T-helper 17 cell (primary cell): ENCODE data around the gene HBD. TPM values are rescaled to one million over a fixed set of nuclear protein-coding genes. Genes with fewer than 3 reads are reported as not detected.

Experiments
- ATAC-seq: fragments of 150-1000 bp; cut with Tn5 transposase; 2 replicates; pipeline ENCODE4 v1.10.0; 2021; ENCODE audit warnings: mild to moderate bottlenecking, moderate library complexity
- DNase-seq, 3 donors: peaks; one replicate each; pipeline versions ENCODE4 v3.0.0 to v3.0.0-alpha.2; 2020 to 2021
- H3K9me3 ChIP-seq: one replicate; pipeline ENCODE4 v1.7.0; 2013; ENCODE audit warnings: low read length, mild to moderate bottlenecking; ENCODE audit not compliant: control insufficient read depth, poor library complexity, severe bottlenecking
- H3K27ac Mint-ChIP-seq: one replicate; pipeline ENCODE4 v1.8.0; 2022; ENCODE audit warnings: mild to moderate bottlenecking, moderate library complexity, mixed read lengths
- H3K27me3 Mint-ChIP-seq: one replicate; pipeline ENCODE4 v1.8.0; 2022; ENCODE audit warnings: mixed read lengths
- H3K36me3 Mint-ChIP-seq: one replicate; pipeline ENCODE4 v1.8.0; 2022; ENCODE audit warnings: low read depth, mixed read lengths
- H3K4me1 Mint-ChIP-seq: one replicate; pipeline ENCODE4 v1.8.0; 2022; ENCODE audit warnings: mild to moderate bottlenecking, mixed read lengths
- H3K4me3 Mint-ChIP-seq: one replicate; pipeline ENCODE4 v1.8.0; 2022; ENCODE audit warnings: mild to moderate bottlenecking, moderate library complexity, mixed read lengths
- total RNA-seq, 4 donors: library from RNA in 2 of 4; stranded (reverse) in 2 of 4; gene quantifications; one replicate each; pipeline ENCODE4 v1.2.3 and lab custom pipeline; 2022 to 2026

HBD gene
- total RNA-seq (1 to 10 TPM in 1 of 2 donors, not detected in 1; 1.0 TPM), total RNA-seq (lab: John Stamatoyannopoulos, UW) (0 reads per million in 2 donors)

DNA sequence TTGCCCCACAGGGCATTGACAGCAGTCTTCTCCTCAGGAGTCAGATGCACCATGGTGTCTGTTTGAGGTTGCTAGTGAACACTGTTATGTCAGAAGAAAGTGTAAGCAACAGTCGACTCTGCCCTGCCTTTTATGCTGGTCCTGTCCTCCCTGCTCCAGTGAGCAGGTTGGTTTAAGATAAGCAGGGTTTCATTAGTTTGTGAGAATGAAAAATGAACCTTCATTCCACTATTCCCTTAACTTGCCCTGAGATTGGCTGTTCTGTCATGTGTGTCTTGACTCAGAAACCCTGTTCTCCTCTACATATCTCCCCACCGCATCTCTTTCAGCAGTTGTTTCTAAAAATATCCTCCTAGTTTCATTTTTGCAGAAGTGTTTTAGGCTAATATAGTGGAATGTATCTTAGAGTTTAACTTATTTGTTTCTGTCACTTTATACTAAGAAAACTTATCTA, at the start of gene HBD:
HBD (minus strand) TSS at position 103 of the 454 bp plus-strand sequence; CDS start at position 53, 50 bp downstream.
- ATAC-seq, result no peak
- H3K27ac Mint-ChIP-seq, result no peak within 1 kb of the TSS

DNA sequence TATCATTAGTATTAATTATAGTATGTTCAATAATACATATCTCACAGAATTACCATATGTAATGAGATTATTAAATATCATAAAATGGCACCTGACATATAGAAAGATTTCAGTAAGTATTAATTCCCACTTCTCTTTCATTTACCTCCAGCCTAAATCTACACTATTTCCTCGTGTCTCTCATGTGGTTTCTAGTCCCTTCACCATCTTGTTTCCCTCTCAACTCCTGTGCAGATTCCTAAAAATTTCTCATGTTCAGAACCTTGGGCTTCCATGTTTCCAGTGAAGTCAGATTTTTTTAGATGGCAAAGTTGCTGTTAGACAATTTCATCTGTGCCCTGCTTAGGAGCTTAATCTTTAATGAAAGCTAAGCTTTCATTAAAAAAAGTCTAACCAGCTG, 49.6 kb upstream of the HBD start:
- no peak overlapping the region for H3K4me3 Mint-ChIP-seq
- H3K4me1 Mint-ChIP-seq, result no peaks in the 10 kb centered on the region
- DNase-seq, result no peak
- no peak for ATAC-seq
- no peaks in the 10 kb centered on the region for H3K9me3 ChIP-seq
- H3K27ac Mint-ChIP-seq, result no peak overlapping the region
- peaks cover 15% of the 10 kb centered on the region for H3K27me3 Mint-ChIP-seq
- no peaks in the 10 kb centered on the region for H3K36me3 Mint-ChIP-seq

More for the DNA sequence above, at the start of gene HBD:
- Mint-ChIP-seq H3K4me1 (peaks cover 5% of the 10 kb centered on the region), H3K27me3 (peaks cover 18% of the 10 kb centered on the region), H3K4me3 (no peak within 1 kb of the TSS), H3K36me3 (no peaks in the 10 kb centered on the region)
- no peaks in the 10 kb centered on the region for H3K9me3 ChIP-seq
- no peak for DNase-seq

DNA sequence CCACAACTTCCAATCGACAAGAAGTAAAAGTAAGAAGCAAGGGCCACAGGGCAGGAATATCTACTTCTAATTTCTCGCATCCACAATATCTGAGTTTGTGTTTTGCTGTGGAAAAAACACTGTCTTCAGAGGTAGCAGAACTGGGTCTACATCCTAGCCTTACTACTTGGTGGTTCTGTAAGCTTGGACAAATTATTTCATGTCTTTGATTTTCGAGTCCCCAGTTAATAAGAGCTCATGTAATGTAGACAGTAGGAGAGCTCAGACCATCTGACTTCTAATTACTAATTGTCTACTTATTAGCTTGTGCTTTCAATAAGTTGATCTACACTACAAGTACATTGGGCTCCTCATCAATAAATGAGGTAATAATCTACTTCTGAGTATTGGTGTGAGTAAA, 48.8 kb upstream of the HBD start:
- Mint-ChIP-seq H3K27ac (no peak overlapping the region), H3K36me3 (no peaks in the 10 kb centered on the region), H3K27me3 (peaks cover 15% of the 10 kb centered on the region), H3K4me3 (no peak overlapping the region), H3K4me1 (no peaks in the 10 kb centered on the region)
- H3K9me3 ChIP-seq, result no peaks in the 10 kb centered on the region
- ATAC-seq (no peak), DNase-seq (no peak)

DNA sequence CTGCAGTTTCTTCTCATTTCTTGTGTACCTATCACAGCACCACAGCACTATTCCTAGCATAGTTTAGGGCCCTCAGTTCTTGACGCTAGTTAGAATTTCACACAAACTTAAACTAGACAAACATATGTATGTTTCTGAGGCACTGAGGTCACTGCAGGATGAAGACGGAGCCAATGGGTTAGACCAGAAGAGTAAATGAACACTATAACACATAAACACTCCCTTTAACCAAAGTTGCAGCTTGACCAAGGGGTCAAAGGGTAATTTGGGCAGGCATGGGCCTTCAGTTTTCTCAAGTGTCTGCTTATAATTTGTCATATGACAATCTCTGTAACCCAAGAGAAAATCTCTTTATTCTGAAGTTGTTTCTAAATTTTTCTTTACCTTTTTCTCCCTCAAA, 48.3 kb upstream of the HBD start:
- Mint-ChIP-seq H3K36me3 (no peaks in the 10 kb centered on the region), H3K27ac (no peak overlapping the region), H3K27me3 (peaks cover 15% of the 10 kb centered on the region), H3K4me3 (no peak overlapping the region), H3K4me1 (no peaks in the 10 kb centered on the region)
- no peaks in the 10 kb centered on the region for H3K9me3 ChIP-seq
- ATAC-seq (no peak), DNase-seq (no peak)

DNA sequence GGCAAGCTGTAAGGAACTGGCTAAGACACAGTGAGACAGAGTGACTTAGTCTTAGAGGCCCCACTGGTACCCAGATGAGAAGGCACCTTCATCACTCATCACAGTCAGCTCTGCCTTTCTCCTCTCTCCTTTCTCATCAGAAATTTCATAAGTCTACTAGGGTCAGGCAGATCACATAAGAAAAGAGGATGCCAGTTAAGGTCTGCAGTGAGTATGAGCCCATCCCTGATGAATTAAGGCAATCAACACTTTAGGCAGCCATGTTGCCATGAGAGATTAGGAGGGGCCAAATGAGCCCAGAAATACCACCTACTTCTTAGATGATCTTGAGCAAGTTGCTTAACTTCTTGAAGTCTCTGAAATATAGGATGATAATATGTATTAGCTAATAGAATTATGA, 47.3 kb upstream of the HBD start:
- no peak overlapping the region for H3K4me3 Mint-ChIP-seq
- H3K27me3 Mint-ChIP-seq, result peaks cover 15% of the 10 kb centered on the region
- no peaks in the 10 kb centered on the region for H3K36me3 Mint-ChIP-seq
- ATAC-seq (no peak), DNase-seq (no peak)
- H3K4me1 Mint-ChIP-seq, result no peaks in the 10 kb centered on the region
- no peaks in the 10 kb centered on the region for H3K9me3 ChIP-seq
- no peak overlapping the region for H3K27ac Mint-ChIP-seq

DNA sequence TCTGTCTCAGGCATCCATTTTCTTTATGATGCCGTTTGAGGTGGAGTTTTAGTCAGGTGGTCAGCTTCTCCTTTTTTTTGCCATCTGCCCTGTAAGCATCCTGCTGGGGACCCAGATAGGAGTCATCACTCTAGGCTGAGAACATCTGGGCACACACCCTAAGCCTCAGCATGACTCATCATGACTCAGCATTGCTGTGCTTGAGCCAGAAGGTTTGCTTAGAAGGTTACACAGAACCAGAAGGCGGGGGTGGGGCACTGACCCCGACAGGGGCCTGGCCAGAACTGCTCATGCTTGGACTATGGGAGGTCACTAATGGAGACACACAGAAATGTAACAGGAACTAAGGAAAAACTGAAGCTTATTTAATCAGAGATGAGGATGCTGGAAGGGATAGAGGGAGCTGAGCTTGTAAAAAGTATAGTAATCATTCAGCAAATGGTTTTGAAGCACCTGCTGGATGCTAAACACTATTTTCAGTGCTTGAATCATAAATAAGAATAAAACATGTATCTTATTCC, 46.4 kb upstream of the HBD start:
- peaks cover 15% of the 10 kb centered on the region for H3K27me3 Mint-ChIP-seq
- H3K27ac Mint-ChIP-seq, result no peak overlapping the region
- H3K4me3 Mint-ChIP-seq, result no peak overlapping the region
- no peak for ATAC-seq
- no peaks in the 10 kb centered on the region for H3K9me3 ChIP-seq
- DNase-seq, result no peak
- H3K36me3 Mint-ChIP-seq, result no peaks in the 10 kb centered on the region
- no peaks in the 10 kb centered on the region for H3K4me1 Mint-ChIP-seq

DNA sequence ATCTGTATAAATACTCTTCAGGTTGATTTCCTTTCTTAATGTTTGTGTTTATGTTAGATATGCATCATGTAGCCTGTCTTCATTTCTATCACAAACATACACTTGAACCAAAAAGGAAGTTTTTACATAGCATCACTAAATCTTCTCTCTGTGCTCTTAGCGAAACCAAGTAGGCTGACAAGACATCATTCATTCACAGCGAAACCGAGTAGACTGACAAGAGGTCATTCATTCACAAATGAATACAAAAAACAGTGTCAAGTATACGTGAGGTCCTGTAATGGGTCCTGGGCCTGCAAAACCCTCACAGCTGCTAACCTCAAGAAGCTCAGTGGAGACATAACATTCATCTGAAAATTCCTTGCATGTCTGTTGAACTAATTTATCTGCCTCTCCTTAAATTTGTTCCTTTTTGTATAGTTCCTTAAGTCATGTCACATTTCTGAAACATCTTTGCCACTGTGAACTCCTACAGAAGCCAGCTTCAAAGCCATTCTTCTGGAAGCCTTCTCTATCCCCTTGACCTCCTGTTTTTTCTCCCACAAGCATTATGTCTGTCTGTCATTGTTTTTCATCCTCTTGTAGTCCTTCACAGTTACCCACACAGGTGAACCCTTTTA, 45.3 kb upstream of the HBD start:
- no peaks in the 10 kb centered on the region for H3K9me3 ChIP-seq
- Mint-ChIP-seq H3K4me1 (no peaks in the 10 kb centered on the region), H3K4me3 (no peak overlapping the region), H3K27me3 (peaks cover 6% of the 10 kb centered on the region), H3K27ac (no peak overlapping the region), H3K36me3 (no peaks in the 10 kb centered on the region)
- no peak for ATAC-seq
- no peak for DNase-seq

DNA sequence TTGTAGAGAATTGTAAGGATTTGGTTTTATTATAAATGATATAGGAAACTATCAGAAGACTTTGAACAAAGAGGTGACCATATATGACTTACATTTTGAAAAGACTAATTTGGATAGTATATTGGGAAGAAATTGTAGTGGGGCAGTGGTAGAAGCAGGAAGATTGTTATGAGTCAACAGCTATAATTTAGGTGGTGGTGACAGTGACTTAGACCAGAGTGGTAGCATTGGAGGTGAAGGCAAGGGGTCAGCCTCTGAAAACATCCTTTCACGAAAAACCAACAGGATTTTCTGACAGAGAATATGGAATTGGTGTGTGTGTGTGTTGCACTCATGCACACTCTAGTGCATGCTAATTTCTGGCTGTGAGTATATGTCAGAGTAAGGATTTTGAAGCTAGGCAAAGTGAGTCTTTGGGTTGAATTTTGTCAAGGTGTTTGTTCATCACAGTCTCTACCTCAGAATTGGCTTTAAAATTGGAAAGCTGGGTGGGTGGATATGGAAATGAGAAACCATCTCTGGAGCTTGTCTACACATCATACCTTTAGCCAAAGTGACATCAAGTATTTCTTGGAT, 43.6 kb upstream of the HBD start:
- H3K4me3 Mint-ChIP-seq, result no peak overlapping the region
- peaks cover 5% of the 10 kb centered on the region for H3K27me3 Mint-ChIP-seq
- ATAC-seq (no peak), DNase-seq (no peak)
- H3K27ac Mint-ChIP-seq, result no peak overlapping the region
- no peaks in the 10 kb centered on the region for H3K9me3 ChIP-seq
- no peaks in the 10 kb centered on the region for H3K36me3 Mint-ChIP-seq
- H3K4me1 Mint-ChIP-seq, result no peaks in the 10 kb centered on the region

DNA sequence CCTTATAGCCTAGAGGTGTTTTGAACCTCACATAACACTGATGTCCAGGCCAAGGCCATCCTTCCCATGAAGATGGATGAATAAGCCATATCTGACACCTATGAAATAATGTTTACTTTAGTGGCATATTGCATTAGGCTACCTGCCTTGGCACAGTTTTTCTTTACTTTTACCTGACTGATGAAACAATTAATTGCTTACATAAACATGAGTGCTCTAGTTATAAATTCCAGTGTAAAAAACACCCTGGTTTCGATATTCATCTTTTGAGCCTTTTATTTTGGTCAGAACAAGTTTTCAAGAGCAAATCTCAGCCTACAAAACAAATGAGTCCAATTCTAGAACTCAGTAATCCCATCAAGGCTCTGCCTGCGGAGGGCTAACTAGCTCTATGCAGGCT, 42.4 kb upstream of the HBD start:
- ATAC-seq (no peak), DNase-seq (no peak)
- H3K4me1 Mint-ChIP-seq, result no peaks in the 10 kb centered on the region
- H3K27me3 Mint-ChIP-seq, result peaks cover 5% of the 10 kb centered on the region
- H3K9me3 ChIP-seq, result no peaks in the 10 kb centered on the region
- no peak overlapping the region for H3K27ac Mint-ChIP-seq
- H3K36me3 Mint-ChIP-seq, result no peaks in the 10 kb centered on the region
- H3K4me3 Mint-ChIP-seq, result no peak overlapping the region

DNA sequence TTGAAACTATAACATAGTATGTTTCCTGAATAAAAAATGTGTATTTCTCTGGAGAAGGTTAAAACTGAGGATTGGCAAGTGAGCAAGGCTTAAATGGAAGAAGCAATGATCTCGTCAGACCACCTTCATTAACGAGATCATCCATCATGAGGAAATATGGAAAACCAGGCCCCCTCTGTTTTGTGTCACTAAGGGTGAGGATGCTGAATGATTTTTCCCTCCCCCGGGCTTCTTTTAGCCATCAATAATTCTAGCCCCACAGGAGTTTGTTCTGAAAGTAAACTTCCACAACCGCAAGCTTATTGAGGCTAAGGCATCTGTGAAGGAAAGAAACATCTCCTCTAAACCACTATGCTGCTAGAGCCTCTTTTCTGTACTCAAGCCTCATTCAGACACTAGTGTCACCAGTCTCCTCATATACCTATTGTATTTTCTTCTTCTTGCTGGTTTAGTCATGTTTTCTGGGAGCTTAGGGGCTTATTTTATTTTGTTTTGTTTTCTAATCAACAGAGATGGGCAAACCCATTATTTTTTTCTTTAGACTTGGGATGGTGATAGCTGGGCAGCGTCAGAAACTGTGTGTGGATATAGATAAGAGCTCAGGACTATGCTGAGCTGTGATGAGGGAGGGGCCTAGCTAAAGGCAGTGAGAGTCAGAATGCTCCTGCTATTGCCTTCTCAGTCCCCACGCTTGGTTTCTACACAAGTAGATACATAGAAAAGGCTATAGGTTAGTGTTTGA, 41.3 kb upstream of the HBD start:
- Mint-ChIP-seq H3K4me1 (no peaks in the 10 kb centered on the region), H3K36me3 (no peaks in the 10 kb centered on the region), H3K27me3 (peaks cover 5% of the 10 kb centered on the region), H3K27ac (no peak overlapping the region), H3K4me3 (no peak overlapping the region)
- H3K9me3 ChIP-seq, result no peaks in the 10 kb centered on the region
- ATAC-seq, result no peak
- no peak for DNase-seq

DNA sequence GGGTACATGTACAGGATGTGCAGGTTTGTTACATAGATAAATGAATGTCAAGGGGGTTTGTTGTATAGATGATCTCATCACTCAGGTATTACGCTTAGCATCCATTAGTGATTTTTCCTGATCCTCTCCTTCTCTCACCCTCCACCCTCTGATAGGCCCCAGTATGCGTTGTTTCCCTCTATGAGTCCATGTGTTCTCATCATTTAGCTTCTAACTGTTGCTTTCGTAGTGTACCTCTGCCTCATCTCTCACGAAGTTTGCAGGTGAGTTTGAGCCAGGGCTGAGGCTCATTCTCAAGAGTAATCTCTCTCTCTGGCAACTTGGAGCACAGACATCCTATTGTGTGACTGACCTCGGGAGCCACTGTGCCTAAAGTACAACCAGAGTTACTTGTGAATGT, 40.1 kb upstream of the HBD start:
- Mint-ChIP-seq H3K27ac (no peak overlapping the region), H3K4me3 (no peak overlapping the region)
- no peak for ATAC-seq

DNA sequence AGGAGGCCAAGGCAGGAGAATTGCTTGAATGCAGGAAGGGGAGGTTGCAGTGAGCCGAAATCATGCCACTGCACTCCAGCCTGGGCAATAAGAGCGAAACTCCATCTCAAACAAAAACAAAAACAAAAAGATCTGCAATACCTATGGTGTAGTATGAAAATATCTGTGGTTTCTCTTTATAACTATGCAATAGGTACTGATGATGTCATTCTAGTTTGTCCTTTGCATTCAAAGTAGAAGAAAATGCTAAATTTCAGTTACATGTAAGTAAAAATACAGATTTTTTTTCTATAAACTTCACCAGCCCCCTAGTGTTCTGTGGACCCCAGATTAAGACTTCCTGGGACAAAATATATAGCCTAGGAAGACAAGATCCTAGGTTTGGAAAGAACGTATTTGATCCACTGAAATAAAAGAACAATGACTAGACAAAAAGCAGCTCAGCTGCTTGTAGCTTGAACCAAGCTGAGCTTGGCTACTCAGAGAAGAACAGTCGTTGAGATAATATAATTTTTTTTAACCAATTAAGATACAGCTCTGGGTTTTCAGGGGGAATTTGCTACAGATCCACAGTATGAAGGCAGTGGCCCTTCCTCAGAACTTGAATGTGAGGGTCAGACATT, 38.2 kb upstream of the HBD start:
- H3K36me3 Mint-ChIP-seq, result no peaks in the 10 kb centered on the region
- no peaks in the 10 kb centered on the region for H3K4me1 Mint-ChIP-seq
- peaks cover 7% of the 10 kb centered on the region for H3K27me3 Mint-ChIP-seq
- DNase-seq (no peak), ATAC-seq (no peak)
- H3K4me3 Mint-ChIP-seq, result no peak overlapping the region
- H3K9me3 ChIP-seq, result no peaks in the 10 kb centered on the region
- no peak overlapping the region for H3K27ac Mint-ChIP-seq

More for the DNA sequence above, 40.1 kb upstream of the HBD start:
- no peak for DNase-seq
- H3K9me3 ChIP-seq, result no peaks in the 10 kb centered on the region
- no peaks in the 10 kb centered on the region for H3K36me3 Mint-ChIP-seq
- H3K27me3 Mint-ChIP-seq, result peaks cover 7% of the 10 kb centered on the region
- H3K4me1 Mint-ChIP-seq, result no peaks in the 10 kb centered on the region

DNA sequence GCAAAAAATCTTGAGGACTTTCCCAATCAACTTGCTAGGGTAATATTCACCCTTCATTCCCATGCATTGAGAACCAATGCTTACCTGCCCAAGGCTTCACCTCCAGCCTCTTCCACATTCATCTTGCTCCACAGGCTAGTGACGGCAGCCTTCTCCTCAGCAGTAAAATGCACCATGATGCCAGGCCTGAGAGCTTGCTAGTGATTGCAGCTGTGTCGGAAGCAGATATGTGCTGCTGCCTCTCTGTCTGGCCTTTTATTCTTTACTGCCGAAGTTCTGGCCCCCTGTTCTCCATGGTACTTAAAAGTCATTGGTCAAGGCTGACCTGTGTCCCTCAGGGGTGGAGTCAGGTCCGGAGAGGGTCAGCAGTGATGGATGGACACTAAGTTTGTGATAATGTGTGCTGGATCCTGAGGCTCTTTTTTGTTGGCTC, 35.4 kb upstream of the HBD start, which contains the start of gene HBE1:
HBE1 (minus strand) TSS at position 231 of the 433 bp plus-strand sequence; CDS start at position 176, 55 bp downstream.
- Mint-ChIP-seq H3K27ac (no peak within 1 kb of the TSS), H3K36me3 (no peaks in the 10 kb centered on the region), H3K4me1 (no peaks in the 10 kb centered on the region), H3K27me3 (peaks cover 7% of the 10 kb centered on the region), H3K4me3 (no peak within 1 kb of the TSS)
- ATAC-seq (no peak), DNase-seq (no peak)
- H3K9me3 ChIP-seq, result no peaks in the 10 kb centered on the region
